H1 (cell line): ENCODE measurements around the gene EGR4. TPM values are rescaled to one million over a fixed set of nuclear protein-coding genes. Genes with fewer than 3 reads are reported as not detected.

Source experiments
- CTCF ChIA-PET: fragments of 300-600 bp; sonication (Branson Sonifier 250); formaldehyde crosslinking; loops from one replicate; lab custom pipeline; 2021; ENCODE audit not compliant: partially characterized antibody; lab: Charles Lee
- POLR2A ChIA-PET: fragments of 300-600 bp; sonication (Branson Sonifier 250); formaldehyde crosslinking; loops from one replicate; lab custom pipeline; 2021; ENCODE audit warnings: inconsistent platforms; ENCODE audit not compliant: partially characterized antibody; lab: Charles Lee
- DNase-seq, 2 experiments: peaks; one replicate each; pipeline versions ENCODE4 v3.0.0 to v3.0.0-alpha.2; 2010 to 2022; ENCODE audit warnings: low spot score in 2 of 2, low read depth in 1 of 2, mixed read lengths in 1 of 2
- FAIRE-seq: peaks from 2 replicates; lab custom pipeline; 2011; peaks lifted over from hg19 to GRCh38; lab: Jason Lieb, UNC
- H2AFZ ChIP-seq: 2 replicates; pipeline ENCODE4 v1.8.1; 2012; ENCODE audit warnings: low read length, inconsistent platforms
- H2AK5ac ChIP-seq: 2 replicates; pipeline ENCODE4 v1.6.1; 2013; ENCODE audit warnings: low read depth, low read length
- H2BK120ac ChIP-seq: replicated peaks from 2 replicates; pipeline ENCODE3; 2013; ENCODE audit warnings: low read depth, low read length, inconsistent platforms
- H2BK12ac ChIP-seq: 2 replicates; pipeline ENCODE4 v1.6.1; 2013; ENCODE audit warnings: low read depth, low read length
- H2BK15ac ChIP-seq: 2 replicates; pipeline ENCODE4 v1.6.1; 2013; ENCODE audit warnings: low read length
- H2BK20ac ChIP-seq: 2 replicates; pipeline ENCODE4 v1.6.1; 2013; ENCODE audit warnings: low read length
- H2BK5ac ChIP-seq: 2 replicates; pipeline ENCODE4 v1.6.1; 2013; ENCODE audit warnings: low read depth, low read length
- H3K14ac ChIP-seq: 2 replicates; pipeline ENCODE4 v1.6.1; 2013; ENCODE audit warnings: inconsistent platforms; ENCODE audit not compliant: insufficient read length
- H3K18ac ChIP-seq: 2 replicates; pipeline ENCODE4 v1.6.1; 2013; ENCODE audit warnings: low read length; ENCODE audit errors: extremely low read depth
- H3K23ac ChIP-seq: 2 replicates; pipeline ENCODE4 v1.6.1; 2013; ENCODE audit warnings: inconsistent platforms; ENCODE audit not compliant: insufficient read length
- H3K23me2 ChIP-seq: 2 replicates; pipeline ENCODE4 v1.6.1; 2013; ENCODE audit warnings: low read depth, low read length
- H3K27ac ChIP-seq: 2 replicates; pipeline ENCODE4 v1.6.1; 2011; ENCODE audit warnings: low read depth, low read length, inconsistent platforms
- H3K27me3 ChIP-seq, 4 experiments: replicated peaks in 1 of 4; 1 replicate in 1 of 4; 2 replicates in 3 of 4; pipeline versions ENCODE4 v1.6.1 to v1.8.1; 2011 to 2013; ENCODE audit warnings: low read length in 3 of 4, mild to moderate bottlenecking in 3 of 4, inconsistent platforms in 2 of 4, mixed read lengths in 2 of 4, moderate library complexity in 1 of 4; ENCODE audit not compliant: control insufficient read depth in 3 of 4, insufficient read depth in 3 of 4; ENCODE audit errors: extremely low read depth in 1 of 4
- H3K36me3 ChIP-seq, 4 experiments: 2 replicates each; pipeline versions ENCODE4 v1.6.1 to v1.8.1; 2011 to 2013; ENCODE audit warnings: mild to moderate bottlenecking in 4 of 4, low read length in 3 of 4, moderate library complexity in 2 of 4, control low read depth in 1 of 4, inconsistent platforms in 1 of 4; ENCODE audit not compliant: insufficient read depth in 4 of 4, control insufficient read depth in 2 of 4
- H3K4ac ChIP-seq: replicated peaks from 2 replicates; pipeline ENCODE3; 2013; ENCODE audit warnings: low read length, low read depth, mixed read lengths, inconsistent platforms; ENCODE audit not compliant: insufficient read length
- H3K4me1 ChIP-seq, 4 experiments: replicated peaks in 1 of 4; 1 replicate in 1 of 4; 2 replicates in 3 of 4; pipeline versions ENCODE4 v1.6.1 to v1.8.1; 2011 to 2013; ENCODE audit warnings: low read length in 3 of 4, inconsistent platforms in 2 of 4, mixed read lengths in 1 of 4; ENCODE audit not compliant: insufficient read depth in 4 of 4, control insufficient read depth in 3 of 4
- H3K4me2 ChIP-seq, 2 experiments: 2 replicates each; pipeline versions ENCODE4 v1.6.1 to v1.8.1; 2011 to 2013; ENCODE audit warnings: low read depth in 2 of 2, low read length in 2 of 2, control low read depth in 1 of 2, inconsistent platforms in 1 of 2, mild to moderate bottlenecking in 1 of 2; ENCODE audit not compliant: insufficient read depth in 1 of 2
- H3K4me3 ChIP-seq, 4 experiments: fragments of 200-600, 300-600 bp in 1 of 4; sonication (generic), shearing (Covaris generic), sonication (Bioruptor Twin) in 1 of 4; 2 replicates each; pipeline versions ENCODE4 v1.5.1 to v1.8.1; 2011 to 2016; ENCODE audit warnings: low read length in 4 of 4, low read depth in 3 of 4, control low read depth in 2 of 4, inconsistent platforms in 2 of 4, mild to moderate bottlenecking in 2 of 4, mixed read lengths in 1 of 4, moderate library complexity in 1 of 4; ENCODE audit not compliant: insufficient read depth in 2 of 4; ENCODE audit errors: extremely low read depth in 1 of 4
- H3K56ac ChIP-seq: replicated peaks from 2 replicates; pipeline ENCODE3; 2013; ENCODE audit warnings: low read depth, mild to moderate bottlenecking, mixed read lengths, low read length, inconsistent platforms; ENCODE audit not compliant: insufficient read length
- H3K79me1 ChIP-seq: 2 replicates; pipeline ENCODE4 v1.6.1; 2013; ENCODE audit warnings: low read depth, low read length, control low read depth
- H3K79me2 ChIP-seq, 2 experiments: 2 replicates each; pipeline versions ENCODE4 v1.6.1 to v1.8.1; 2012 to 2013; ENCODE audit warnings: low read length in 2 of 2, mild to moderate bottlenecking in 2 of 2, inconsistent platforms in 1 of 2; ENCODE audit not compliant: insufficient read depth in 2 of 2, control insufficient read depth in 1 of 2
- H3K9ac ChIP-seq, 4 experiments: replicated peaks in 1 of 4; 1 replicate in 1 of 4; 2 replicates in 3 of 4; pipeline versions ENCODE4 v1.6.1 to v1.8.1; 2011 to 2013; ENCODE audit warnings: low read depth in 3 of 4, low read length in 3 of 4, control low read depth in 2 of 4, mild to moderate bottlenecking in 2 of 4, moderate library complexity in 2 of 4, inconsistent platforms in 1 of 4; ENCODE audit errors: extremely low read depth in 1 of 4
- H3K9me3 ChIP-seq, 2 experiments: 2 replicates each; pipeline versions ENCODE4 v1.6.1 to v1.8.1; 2012 to 2013; ENCODE audit warnings: mild to moderate bottlenecking in 2 of 2, moderate library complexity in 2 of 2, control low read depth in 1 of 2, inconsistent platforms in 1 of 2, low read depth in 1 of 2, low read length in 1 of 2, mixed read lengths in 1 of 2; ENCODE audit not compliant: insufficient read depth in 2 of 2
- H4K20me1 ChIP-seq, 2 experiments: replicated peaks in 1 of 2; 2 replicates each; pipeline versions ENCODE3 to v1.8.1; 2011 to 2013; ENCODE audit warnings: inconsistent platforms in 2 of 2, low read length in 2 of 2, mild to moderate bottlenecking in 1 of 2; ENCODE audit not compliant: insufficient read depth in 2 of 2, control insufficient read depth in 1 of 2
- H4K5ac ChIP-seq: 2 replicates; pipeline ENCODE4 v1.6.1; 2013; ENCODE audit warnings: low read length, low read depth, mixed read lengths, inconsistent platforms; ENCODE audit not compliant: insufficient read length
- H4K8ac ChIP-seq: 2 replicates; pipeline ENCODE4 v1.8.0; 2013; ENCODE audit warnings: mild to moderate bottlenecking, moderate library complexity, low read length, inconsistent platforms; ENCODE audit not compliant: insufficient read depth; ENCODE audit errors: extremely low read depth
- H4K91ac ChIP-seq: replicated peaks from 2 replicates; pipeline ENCODE3; 2013; ENCODE audit warnings: low read length, mixed read lengths, inconsistent platforms; ENCODE audit not compliant: insufficient read length
- EP300 ChIP-seq, 2 experiments: IDR thresholded peaks; 1 replicate in 1 of 2; 2 replicates in 1 of 2; pipeline ENCODE4 v1.6.1; 2011 to 2012; ENCODE audit warnings: low read depth in 2 of 2, low read length in 2 of 2, mild to moderate bottlenecking in 2 of 2, borderline replicate concordance in 1 of 2, inconsistent platforms in 1 of 2, moderate library complexity in 1 of 2
- WGBS, 2 experiments: shearing (Covaris generic) in 1 of 2; methylation state at CpG; one replicate each; pipeline versions ENCODE4 v1.1.6 to v1.1.7; 2013 to 2015; ENCODE audit warnings: low lambda C conversion rate in 2 of 2, mixed read lengths in 2 of 2, inconsistent platforms in 1 of 2, low coverage in 1 of 2, missing lambda C conversion rate in 1 of 2; ENCODE audit not compliant: insufficient replicate concordance in 2 of 2, insufficient coverage in 1 of 2, insufficient read length in 1 of 2; ENCODE audit errors: extremely low coverage in 1 of 2, missing lambda C conversion rate in 1 of 2; 5-methylcytosine and 5-hydroxymethylcytosine counted together
- polyA plus RNA-seq, 7 experiments: library from polyadenylated mRNA; depleted of rRNA in 3 of 7; stranded (reverse) in 5 of 7; unstranded in 2 of 7; fragments of >200 nt in 5 of 7; fragments of 200-250 nt in 2 of 7; gene quantifications; 1 replicate in 5 of 7; 2 replicates in 1 of 7; 4 replicates in 1 of 7; pipeline versions ENCODE4 v1.2.1 to v1.2.3, GENCODE V29; 2011 to 2013; ENCODE audit warnings: missing spikeins in 2 of 7, mixed read lengths in 2 of 7
- total RNA-seq: library from RNA; stranded (reverse); fragmentation: NEBNext Ultra II Directional; extraction: Animal tissue kit (Norgen Biotek cat#: 25700); gene quantifications from 2 replicates; pipeline ENCODE4 v1.2.1, GENCODE V29; 2021

EGR4 gene
- total and polyA plus RNA-seq, 2 of the 8 experiments (the other 6 are each of a cell fraction or from before 2014, with no cell fraction given): 0.20 TPM; not detected in 1

- Histone ChIP-seq H4K91ac (no peak overlapping the region), H3K14ac (no peak overlapping the region), H2AK5ac (no peak overlapping the region), H2BK20ac (no peak overlapping the region), H3K56ac (no peak overlapping the region), H2AFZ (no peak overlapping the region), H3K79me1 (peaks cover 7% of the 10 kb centered on the region; the same call in 1 of the 2 replicates), H3K23me2 (peaks cover 10% of the 10 kb centered on the region; the same call in 1 of the 2 replicates), H2BK12ac (no peak overlapping the region), H3K9ac (no peak overlapping the region), H2BK15ac (no peak overlapping the region), H2BK120ac (no peak overlapping the region), H3K18ac (no peak overlapping the region), H3K36me3 (peaks cover 0 to 11% (median 4%) of the 10 kb centered on the region in 4 experiments; a peak in 4 of 8 replicates), H3K79me2 (no peaks in the 10 kb centered on the region; a peak in 1 of 4 replicates), H3K9me3 (no peaks in the 10 kb centered on the region), H3K4me2 (no peak overlapping the region), H3K4me3 (no peak overlapping the region), H3K4ac (no peak overlapping the region), H2BK5ac (no peak overlapping the region), H4K20me1 (peaks cover 7 to 33% of the 10 kb centered on the region in 2 experiments), H3K27ac (no peak overlapping the region), H3K23ac (no peak overlapping the region), H3K27me3 (peaks cover 0 to 22% (median 16%) of the 10 kb centered on the region in 4 experiments; a peak in 6 of 7 replicates), H3K4me1 (peaks cover 0 to 13% (median 8%) of the 10 kb centered on the region in 4 experiments; a peak in 5 of 7 replicates), H4K8ac (no peak overlapping the region), H4K5ac (no peak overlapping the region)
- 93% methylated on average over 12 of the region's 28 CpGs; no CpG with 5 or more reads in 1 of the 2 experiments for WGBS, 2 experiments
- CTCF ChIA-PET: interaction anchor here (1.2 to 3.9 kb wide), 2 partner anchors 24 kb away, joined by 6 to 24 read pairs; no protein-coding TSS in a partner anchor
- DNase-seq (no peak), FAIRE-seq (no peak)
- POLR2A ChIA-PET: interaction anchor here (1.6 to 4.6 kb wide), 3 partner anchors 8 to 31 kb away, joined by 4 to 22 read pairs (median 22); partner anchors contain the start of gene CCT7
- no peak for TF ChIP-seq EP300 (IDR thresholded peaks at IDR 0.05; ENCODE audit: borderline replicate concordance in 1 of 2, low read depth in 2 of 2, low read length in 2 of 2)
Measured at GRCh38 chr2:73265298-73266060, 27.9 kb downstream of the EGR4 start.
